Ishikawa (cell line): ENCODE results near the gene CLEC4M.

Experiments used
- CEBPB ChIP-seq: IDR thresholded peaks from 2 replicates; pipeline ENCODE4 v1.6.1; 2012
- CREB1 ChIP-seq: IDR thresholded peaks from 2 replicates; pipeline ENCODE4 v1.6.1; 2012; ENCODE audit warnings: low read depth
- EGR1 ChIP-seq: IDR thresholded peaks from 2 replicates; pipeline ENCODE4 v1.6.1; 2012
- EP300 ChIP-seq: IDR thresholded peaks from 2 replicates; pipeline ENCODE4 v1.6.1; 2012; ENCODE audit warnings: borderline replicate concordance
- FOXM1 ChIP-seq: IDR thresholded peaks from 2 replicates; pipeline ENCODE4 v1.6.1; 2012; ENCODE audit warnings: low read depth, borderline replicate concordance
- MAX ChIP-seq: IDR thresholded peaks from 2 replicates; pipeline ENCODE4 v1.6.1; 2012
- NFIC ChIP-seq: IDR thresholded peaks from 2 replicates; pipeline ENCODE4 v1.6.1; 2012
- RAD21 ChIP-seq: IDR thresholded peaks from 2 replicates; pipeline ENCODE4 v1.6.1; 2012; ENCODE audit warnings: low read depth
- REST ChIP-seq: IDR thresholded peaks from 2 replicates; pipeline ENCODE4 v1.6.1; 2012; ENCODE audit warnings: low read depth, mild to moderate bottlenecking
- TAF1 ChIP-seq: IDR thresholded peaks from 2 replicates; pipeline ENCODE4 v1.6.1; 2012; ENCODE audit warnings: low read depth, mild to moderate bottlenecking
- TCF12 ChIP-seq: IDR thresholded peaks from 2 replicates; pipeline ENCODE4 v1.6.1; 2012; ENCODE audit warnings: low read depth
- TEAD4 ChIP-seq: IDR thresholded peaks from 2 replicates; pipeline ENCODE4 v1.6.1; 2012
- USF1 ChIP-seq: IDR thresholded peaks from 2 replicates; pipeline ENCODE4 v1.6.1; 2012
- YY1 ChIP-seq: IDR thresholded peaks from 2 replicates; pipeline ENCODE4 v1.6.1; 2012; ENCODE audit warnings: low read depth
- ZBTB7A ChIP-seq: IDR thresholded peaks from 2 replicates; pipeline ENCODE4 v1.6.1; 2012; ENCODE audit warnings: low read depth

Gene CLEC4M

GRCh38 chr19:7788178-7788932 lies 25.3 kb downstream of the CLEC4M start:
- TF ChIP-seq USF1: no peak
- no peak for TF ChIP-seq TEAD4
- no peak for TF ChIP-seq EP300
- no peak for TF ChIP-seq RAD21
- no peak for TF ChIP-seq YY1
- no peak for TF ChIP-seq TAF1

- TF ChIP-seq CREB1 (no peak), MAX (no peak), TEAD4 (no peak), USF1 (no peak), EGR1 (no peak), TAF1 (no peak), ZBTB7A (no peak), YY1 (no peak), REST (no peak), RAD21 (no peak), CEBPB (no peak), EP300 (no peak), TCF12 (no peak), FOXM1 (no peak), NFIC (no peak)
Observed at GRCh38 chr19:7788933-7789323, 25.9 kb downstream of the CLEC4M start.

GRCh38 chr19:7789447-7789846 lies 26.4 kb downstream of the CLEC4M start:
- TF ChIP-seq USF1 (0 out of 2 replicates have a peak, but pooled peaks have one; percentile 37), FOXM1 (no peak), REST (no peak)

- TF ChIP-seq CREB1: no peak
- TF ChIP-seq MAX: no peak
- TF ChIP-seq REST: no peak
- TF ChIP-seq ZBTB7A: no peak
- no peak for TF ChIP-seq TEAD4
- TF ChIP-seq RAD21: no peak
- no peak for TF ChIP-seq TAF1
- TF ChIP-seq FOXM1: no peak
- no peak for TF ChIP-seq EP300
- TF ChIP-seq USF1: no peak
- no peak for TF ChIP-seq NFIC
- no peak for TF ChIP-seq EGR1
- no peak for TF ChIP-seq CEBPB
- no peak for TF ChIP-seq YY1
- TF ChIP-seq TCF12: no peak
Observed at GRCh38 chr19:7790416-7790815, 27.4 kb downstream of the CLEC4M start.
